HUES48 (cell line): ENCODE measurements around the gene STX1B.
"Not testable (repeated sequence)": the region's sequence is repeated elsewhere in the genome, so short reads cannot be mapped to it uniquely, and the experiment has no call there.

ENCODE experiments used
- H3K27ac ChIP-seq: one replicate; pipeline ENCODE4 v1.7.0; 2013; ENCODE audit warnings: low read depth, low read length, inconsistent platforms
- H3K27me3 ChIP-seq: 2 replicates; pipeline ENCODE4 v1.6.1; 2013; ENCODE audit warnings: mild to moderate bottlenecking, low read length; ENCODE audit not compliant: control insufficient read depth, insufficient read depth
- H3K36me3 ChIP-seq: 2 replicates; pipeline ENCODE4 v1.6.1; 2013; ENCODE audit warnings: low read length; ENCODE audit not compliant: control insufficient read depth, insufficient read depth
- H3K4me1 ChIP-seq: 2 replicates; pipeline ENCODE4 v1.6.1; 2013; ENCODE audit warnings: mild to moderate bottlenecking, low read length; ENCODE audit not compliant: control insufficient read depth, insufficient read depth
- H3K4me3 ChIP-seq: 2 replicates; pipeline ENCODE4 v1.5.1; 2013; ENCODE audit warnings: mild to moderate bottlenecking, low read depth, low read length
- H3K9ac ChIP-seq: 2 replicates; pipeline ENCODE4 v1.6.1; 2013; ENCODE audit warnings: mild to moderate bottlenecking, low read depth, low read length, moderate library complexity
- H3K9me3 ChIP-seq: 2 replicates; pipeline ENCODE4 v1.6.1; 2013; ENCODE audit warnings: low read length; ENCODE audit not compliant: control insufficient read depth, insufficient read depth

Gene STX1B

DNA sequence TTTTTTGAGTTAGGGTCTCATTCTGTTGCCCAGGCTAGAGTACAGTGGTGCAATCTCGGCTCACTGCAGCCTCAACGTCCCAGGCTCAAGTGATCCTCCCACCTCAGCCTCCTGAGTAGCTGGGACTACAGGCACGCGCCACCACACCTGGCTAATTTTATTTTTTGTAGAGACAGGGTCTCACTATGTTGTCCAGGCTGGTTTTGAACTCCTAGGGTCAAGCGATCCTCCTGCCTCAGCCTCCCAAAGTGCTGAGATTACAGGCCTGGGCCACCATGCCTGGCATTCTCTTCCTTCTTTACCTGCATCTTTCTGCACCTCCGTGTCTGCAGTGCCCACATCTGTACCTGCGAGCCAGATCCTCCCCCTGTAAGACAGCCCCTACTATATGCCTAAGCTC lies 1.4 kb upstream of the STX1B start:
- not testable (repeated sequence) for H3K27me3 ChIP-seq, H3K36me3 ChIP-seq, H3K27ac ChIP-seq, H3K9ac ChIP-seq, H3K9me3 ChIP-seq, H3K4me3 ChIP-seq
- H3K4me1 ChIP-seq = peaks cover 13% of the 10 kb centered on the region

DNA sequence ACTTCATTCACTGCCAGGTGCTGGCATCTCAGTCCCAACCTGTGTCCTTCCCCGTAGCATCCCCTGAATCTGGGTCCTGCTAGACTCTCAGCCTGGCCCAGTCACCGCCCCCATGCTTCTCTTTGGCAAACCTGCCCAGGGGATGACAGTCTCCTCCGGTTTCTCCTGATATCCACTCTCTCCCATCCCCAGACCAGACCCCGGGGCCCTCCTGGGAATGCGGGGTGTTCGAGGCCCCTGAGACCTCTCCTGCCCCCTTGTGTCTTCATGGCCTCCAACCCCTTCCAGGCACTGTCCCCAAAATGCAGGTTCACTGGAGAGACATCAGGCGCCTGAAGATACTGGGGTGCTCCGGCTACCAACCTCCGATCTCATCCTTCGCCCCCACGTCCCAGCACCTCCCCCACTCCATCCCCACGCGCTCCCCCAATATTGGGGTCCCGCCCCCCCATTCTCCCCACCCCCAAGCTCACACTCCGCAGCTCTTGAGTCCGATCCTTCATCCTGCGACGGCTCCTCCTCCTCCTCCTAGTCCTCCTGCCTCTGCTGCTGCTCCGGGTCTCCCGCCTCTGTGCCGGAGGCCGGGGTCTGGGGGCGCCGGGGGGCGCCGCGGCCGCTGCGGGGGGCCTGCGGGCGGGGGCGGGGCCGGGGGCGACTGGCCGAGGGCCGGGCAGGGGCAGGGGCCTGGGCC lies 399 bp downstream of the STX1B start:
- no peak overlapping the region for H3K9ac ChIP-seq

DNA sequence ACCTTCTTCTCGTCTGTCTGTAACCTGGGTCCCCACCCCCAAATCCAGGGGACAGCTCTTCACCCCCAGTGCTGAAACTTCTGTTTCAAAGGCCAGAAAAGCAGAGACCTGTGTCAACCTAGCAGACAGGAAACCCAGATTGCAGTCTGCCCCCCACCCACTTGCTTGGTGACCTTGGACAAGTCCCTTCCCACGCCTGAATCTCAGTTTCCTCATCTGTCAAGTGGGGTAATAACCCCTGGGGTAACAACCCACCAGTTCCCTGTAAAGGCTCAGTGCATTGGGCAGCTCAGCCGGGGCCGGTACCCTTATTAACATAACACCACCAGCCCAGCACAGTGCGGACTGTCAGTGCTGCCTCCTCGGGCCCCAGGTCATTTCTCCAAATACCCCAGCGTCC lies 1.3 kb downstream of the STX1B start:
- Histone ChIP-seq H3K4me3 (peak overlapping the region; percentile 60; the same call in 1 of the 2 replicates), H3K9ac (no peak overlapping the region), H3K9me3 (no peaks in the 10 kb centered on the region), H3K36me3 (no peaks in the 10 kb centered on the region), H3K27ac (no peak overlapping the region), H3K4me1 (peaks cover 13% of the 10 kb centered on the region), H3K27me3 (peaks cover 5% of the 10 kb centered on the region; the same call in 1 of the 2 replicates)

More for the DNA sequence above, 399 bp downstream of the STX1B start:
- Histone ChIP-seq H3K27me3 (peaks cover 5% of the 10 kb centered on the region; the same call in 1 of the 2 replicates), H3K9me3 (no peaks in the 10 kb centered on the region), H3K4me3 (peak overlapping the region; percentile 60), H3K36me3 (no peaks in the 10 kb centered on the region), H3K27ac (no peak overlapping the region), H3K4me1 (peaks cover 13% of the 10 kb centered on the region)

DNA sequence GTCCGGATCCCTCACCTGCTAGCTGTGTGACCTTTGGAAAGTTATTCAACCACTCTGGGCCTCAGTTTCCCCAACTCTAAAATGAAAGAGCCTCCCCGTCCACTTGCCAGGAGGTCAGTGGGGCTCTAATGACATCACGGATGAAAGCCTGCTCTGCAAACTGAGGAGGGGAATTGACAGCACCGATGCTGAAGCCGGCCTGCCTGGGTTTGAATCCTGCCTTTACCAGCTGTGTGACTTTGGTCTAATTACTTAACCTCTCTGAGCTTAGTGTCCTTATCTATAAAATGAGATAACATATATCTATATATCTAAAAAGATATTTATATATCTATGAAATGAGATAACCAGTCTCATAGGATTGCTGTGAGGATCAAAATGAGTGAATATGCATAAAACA lies 1.9 kb downstream of the STX1B start:
- no peak overlapping the region for H3K27ac ChIP-seq
- H3K9me3 ChIP-seq = no peaks in the 10 kb centered on the region
- H3K27me3 ChIP-seq = peaks cover 5% of the 10 kb centered on the region; the same call in 1 of the 2 replicates
- no peak overlapping the region for H3K9ac ChIP-seq
- H3K4me3 ChIP-seq = no peak overlapping the region
- peaks cover 13% of the 10 kb centered on the region for H3K4me1 ChIP-seq
- H3K36me3 ChIP-seq = no peaks in the 10 kb centered on the region

DNA sequence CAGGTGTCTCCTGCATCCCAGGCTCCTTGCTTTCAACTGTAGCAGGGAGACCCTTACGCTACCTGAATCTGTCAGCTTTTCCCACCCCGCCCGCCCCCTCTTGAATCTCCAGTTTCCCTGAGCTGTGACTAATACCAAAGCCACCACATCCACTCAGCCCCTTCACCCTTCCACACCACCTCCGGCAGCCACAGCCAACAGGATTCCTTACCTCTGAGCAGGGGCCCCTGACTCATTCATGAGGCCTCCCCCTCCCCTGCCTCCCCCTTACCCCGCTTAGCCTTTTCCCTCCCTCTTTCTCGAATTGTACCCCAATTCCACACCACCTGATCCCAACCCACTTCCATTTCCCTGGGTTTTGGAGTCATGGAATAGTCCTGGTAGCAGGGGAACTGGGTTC lies 2.3 kb downstream of the STX1B start:
- Histone ChIP-seq H3K9ac (no peak overlapping the region), H3K27me3 (peaks cover 5% of the 10 kb centered on the region; the same call in 1 of the 2 replicates), H3K27ac (no peak overlapping the region), H3K4me3 (no peak overlapping the region), H3K9me3 (no peaks in the 10 kb centered on the region), H3K4me1 (peaks cover 13% of the 10 kb centered on the region), H3K36me3 (no peaks in the 10 kb centered on the region)

DNA sequence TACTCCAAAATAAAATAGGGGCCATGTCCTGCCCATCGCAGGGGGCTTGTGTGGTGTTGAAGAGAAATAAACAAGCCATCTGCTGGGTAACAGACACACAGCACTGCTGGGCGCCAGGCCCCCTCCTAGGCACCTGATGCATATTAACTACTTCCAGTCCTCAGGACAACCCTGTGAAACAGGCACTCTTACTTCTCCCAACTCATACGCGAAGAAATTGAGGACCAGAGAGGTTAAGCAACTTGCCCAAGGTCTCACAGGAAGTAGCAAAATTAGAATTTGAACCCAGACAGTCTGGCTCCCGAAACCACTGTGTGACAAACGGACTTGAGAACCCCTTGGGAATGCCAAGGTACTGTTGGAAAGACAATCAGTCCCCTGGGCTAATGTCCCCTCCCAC lies 2.8 kb downstream of the STX1B start:
- no peak overlapping the region for H3K9ac ChIP-seq
- H3K36me3 ChIP-seq = no peaks in the 10 kb centered on the region
- no peak overlapping the region for H3K4me3 ChIP-seq
- peaks cover 13% of the 10 kb centered on the region for H3K4me1 ChIP-seq
- peaks cover 5% of the 10 kb centered on the region; the same call in 1 of the 2 replicates for H3K27me3 ChIP-seq
- H3K27ac ChIP-seq = no peak overlapping the region
- H3K9me3 ChIP-seq = no peaks in the 10 kb centered on the region

DNA sequence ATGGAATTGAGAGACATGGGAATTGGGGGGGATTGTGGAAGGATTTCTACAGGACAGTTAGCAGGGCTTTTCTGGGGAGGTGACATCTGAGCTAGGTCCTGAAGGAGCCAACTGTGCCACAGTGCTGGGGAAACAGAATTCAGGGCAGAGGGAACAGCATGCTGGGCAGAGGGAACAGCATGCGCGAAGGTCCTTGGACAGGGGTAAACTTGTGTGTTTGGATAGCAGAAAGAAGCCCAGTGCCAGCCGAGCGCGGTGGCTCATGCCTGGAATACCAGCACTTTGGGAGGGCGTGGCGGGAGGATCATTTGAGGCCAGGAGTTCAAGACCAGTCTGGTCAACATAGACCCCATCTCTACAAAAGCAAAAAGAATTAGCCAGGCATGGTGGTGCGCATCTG lies 3.8 kb downstream of the STX1B start:
- Histone ChIP-seq H3K9ac (no peak overlapping the region), H3K9me3 (no peaks in the 10 kb centered on the region), H3K4me3 (no peak overlapping the region), H3K36me3 (no peaks in the 10 kb centered on the region), H3K27ac (no peak overlapping the region), H3K27me3 (no peaks in the 10 kb centered on the region), H3K4me1 (peaks cover 13% of the 10 kb centered on the region)

DNA sequence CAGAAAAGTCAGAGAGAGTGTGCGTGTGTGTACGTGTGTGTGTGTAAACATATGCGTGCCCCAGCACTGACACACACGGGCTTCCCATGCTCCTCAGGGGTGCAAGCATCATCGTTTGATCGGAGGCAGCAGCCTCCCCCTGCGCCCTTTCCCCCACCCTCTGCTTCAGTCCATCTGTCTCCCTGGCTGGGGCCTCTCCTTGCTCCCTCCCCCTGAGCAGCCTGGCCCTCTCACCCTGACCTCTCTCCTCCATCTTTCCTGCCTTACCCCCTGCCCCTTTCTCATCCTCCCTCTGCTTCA lies 4.4 kb downstream of the STX1B start:
- Histone ChIP-seq H3K27ac (no peak overlapping the region), H3K36me3 (no peaks in the 10 kb centered on the region), H3K4me1 (peaks cover 13% of the 10 kb centered on the region), H3K9me3 (no peaks in the 10 kb centered on the region), H3K4me3 (no peak overlapping the region), H3K27me3 (no peaks in the 10 kb centered on the region), H3K9ac (no peak overlapping the region)

DNA sequence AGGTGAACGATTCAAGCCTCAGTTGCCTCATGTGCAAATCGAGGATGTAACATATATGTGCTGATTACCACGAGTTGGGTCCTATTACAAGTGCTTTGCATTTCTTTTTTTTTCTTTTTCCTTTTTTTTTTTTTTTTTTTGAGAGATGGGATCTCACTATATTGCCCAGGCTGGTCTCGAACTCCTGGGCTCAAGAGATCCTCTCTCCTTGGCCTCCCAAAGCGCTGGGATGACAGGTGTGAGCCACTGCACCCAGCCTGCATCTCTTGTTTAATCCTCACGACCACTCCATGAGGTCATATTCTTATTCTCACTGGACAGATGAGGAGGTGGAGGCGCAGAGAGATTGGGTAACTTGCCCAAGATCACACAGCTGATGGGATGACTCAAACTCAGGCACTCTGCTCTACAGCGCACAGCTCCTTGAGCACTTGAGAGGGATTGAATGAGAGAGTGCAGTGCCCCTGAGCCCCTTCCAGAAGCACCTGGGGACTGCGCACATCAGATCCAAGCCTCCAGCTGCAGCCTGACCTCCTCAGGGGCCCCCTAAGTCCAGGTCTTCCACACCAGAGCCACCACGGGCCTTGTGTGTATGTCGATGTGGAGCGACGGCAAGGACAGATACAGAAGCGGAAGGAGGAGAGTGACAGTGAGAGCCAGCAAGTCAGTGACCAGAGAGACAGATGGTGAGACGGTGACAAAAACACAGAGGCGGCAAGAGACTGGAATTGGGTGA lies 4.9 kb downstream of the STX1B start:
- Histone ChIP-seq H3K27me3 (no peaks in the 10 kb centered on the region), H3K36me3 (no peaks in the 10 kb centered on the region), H3K27ac (no peak overlapping the region), H3K9me3 (no peaks in the 10 kb centered on the region), H3K4me3 (no peak overlapping the region), H3K9ac (no peak overlapping the region), H3K4me1 (peaks cover 11% of the 10 kb centered on the region)

DNA sequence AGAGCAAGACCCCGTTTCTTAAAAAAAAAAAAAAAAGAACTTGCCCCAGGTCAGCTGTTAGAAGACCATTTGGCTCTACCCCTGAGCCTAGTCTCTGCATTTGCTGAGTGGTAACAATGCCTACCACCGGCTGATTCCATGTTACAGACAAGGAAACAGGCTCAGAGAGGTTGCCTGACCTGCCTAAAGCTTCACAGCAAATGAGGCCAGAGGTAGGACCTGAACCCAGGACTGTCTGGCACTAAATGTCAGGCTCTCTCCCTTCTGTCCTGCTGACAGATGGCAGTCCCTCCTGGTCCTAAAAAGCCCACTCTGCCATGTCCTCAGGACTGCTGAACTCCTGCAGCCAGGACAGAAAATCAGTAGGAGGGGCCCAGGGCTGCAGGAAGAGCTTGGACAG lies 5.8 kb downstream of the STX1B start:
- Histone ChIP-seq H3K36me3 (no peaks in the 10 kb centered on the region), H3K9me3 (no peaks in the 10 kb centered on the region), H3K4me1 (peaks cover 7% of the 10 kb centered on the region), H3K9ac (no peak overlapping the region), H3K27me3 (no peaks in the 10 kb centered on the region), H3K27ac (no peak overlapping the region), H3K4me3 (no peak overlapping the region)

DNA sequence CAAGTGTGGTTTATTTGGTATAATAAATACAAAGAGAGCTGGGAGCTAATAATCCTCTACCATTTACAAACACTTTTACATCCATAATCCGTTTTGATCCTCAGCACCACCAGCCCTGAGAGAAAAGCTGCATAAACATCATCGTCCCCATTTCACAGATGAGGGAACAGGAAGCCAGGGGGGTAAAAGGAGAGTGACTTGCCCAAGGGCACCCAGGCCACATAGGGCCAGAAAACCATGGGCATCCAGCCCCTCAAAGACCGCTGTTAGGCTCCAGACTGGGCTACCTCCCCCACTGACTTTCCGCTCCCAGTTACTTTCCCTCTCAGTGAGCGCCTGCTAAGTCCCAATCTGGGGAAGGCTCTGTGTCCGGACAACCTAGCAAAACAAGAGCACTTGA lies 6.7 kb downstream of the STX1B start:
- Histone ChIP-seq H3K36me3 (no peaks in the 10 kb centered on the region), H3K4me1 (0 out of 2 replicates have a peak, but pooled peaks cover under 1% of the 10 kb centered on the region), H3K4me3 (no peak overlapping the region), H3K27me3 (no peaks in the 10 kb centered on the region), H3K9me3 (no peaks in the 10 kb centered on the region), H3K27ac (no peak overlapping the region), H3K9ac (no peak overlapping the region)
